Heart left ventricle (tissue), 16 donors: Measurements from ENCODE around the gene S1PR2. TPM values are rescaled to one million over a fixed set of nuclear protein-coding genes. Genes with fewer than 3 reads are reported as not detected.

ENCODE experiments used
- ATAC-seq, 4 donors: fragments of 200-7000 bp; cut with Tn5 transposase; one replicate each; pipeline ENCODE4 v1.9.1; 2020 to 2022; ENCODE audit warnings: moderate library complexity in 4 of 4, mild to moderate bottlenecking in 3 of 4, moderate number of reproducible peaks in 1 of 4
- DNase-seq, 5 donors: peaks; one replicate each; pipeline ENCODE4 v3.0.0-alpha.2; 2020
- H3K27ac ChIP-seq, 12 donors: fragments of 200-600 bp; sonication (generic) in 4 of 12; one replicate each; pipeline versions ENCODE4 v1.5.0 to v1.8.0; 2016 to 2022; ENCODE audit warnings: mild to moderate bottlenecking in 2 of 12
- H3K27me3 ChIP-seq, 9 donors: fragments of 200-600 bp; sonication (generic) in 2 of 9; one replicate each; pipeline versions ENCODE4 v1.5.1 to v1.8.0; 2016 to 2022; ENCODE audit warnings: mild to moderate bottlenecking in 3 of 9
- H3K36me3 ChIP-seq, 9 donors: fragments of 200-600 bp; sonication (generic) in 2 of 9; one replicate each; pipeline versions ENCODE4 v1.5.0 to v1.8.0; 2018 to 2022; ENCODE audit warnings: mild to moderate bottlenecking in 2 of 9
- H3K4me1 ChIP-seq, 12 donors: fragments of 200-600 bp; sonication (generic) in 4 of 12; one replicate each; pipeline versions ENCODE4 v1.5.0 to v1.8.0; 2016 to 2022; ENCODE audit warnings: mild to moderate bottlenecking in 3 of 12
- H3K4me3 ChIP-seq, 12 donors: fragments of 200-600 bp; sonication (generic) in 4 of 12; one replicate each; pipeline versions ENCODE4 v1.5.0 to v1.8.0; 2017 to 2022; ENCODE audit warnings: mild to moderate bottlenecking in 9 of 12, moderate library complexity in 4 of 12
- H3K9me3 ChIP-seq, 12 donors: fragments of 200-600 bp; sonication (generic) in 4 of 12; one replicate each; pipeline versions ENCODE4 v1.5.0 to v1.8.0; 2016 to 2022; ENCODE audit warnings: mild to moderate bottlenecking in 1 of 12
- CTCF ChIP-seq, 12 donors: fragments of 200-600 bp; sonication (generic) in 4 of 12; IDR thresholded peaks; one replicate each; pipeline versions ENCODE4 v1.5.0 to v1.8.0; 2018 to 2022; ENCODE audit warnings: antibody characterized with exemption in 12 of 12, mild to moderate bottlenecking in 5 of 12
- POLR2A ChIP-seq, 2 donors: fragments of 450-650 bp; IDR thresholded peaks; one replicate each; pipeline ENCODE4 v1.6.1; 2017; ENCODE audit warnings: antibody characterized with exemption in 2 of 2, mild to moderate bottlenecking in 2 of 2, moderate library complexity in 2 of 2
- WGBS, 4 donors: extraction: QIAGEN DNeasy Blood & Tissue Kit in 2 of 4; methylation state at CpG; one replicate each; pipeline versions ENCODE4 v1.1.5 to v1.1.7; 2013 to 2018; 5-methylcytosine and 5-hydroxymethylcytosine counted together
- intact Hi-C, 10 donors: fragments of 100-400 bp; cut with DNase I; formaldehyde crosslinking; loops; one replicate each; pipeline versions ENCODE4 v1.11.1 to v1.14.2; 2022
- polyA plus RNA-seq, 2 donors: library from polyadenylated mRNA; stranded (reverse); fragments of 200-250 nt; gene quantifications; one replicate each; pipeline ENCODE4 v1.2.3, GENCODE V29; 2013
- total RNA-seq, 9 donors: library from RNA; depleted of rRNA in 2 of 9; stranded (reverse); fragments of >200 nt in 2 of 9; fragmentation: NEBNext Ultra II Directional in 3 of 9; extraction: Animal tissue kit (Norgen Biotek cat#: 25700) in 3 of 9; gene quantifications; one replicate each; pipeline versions ENCODE4 v1.1.0 to v1.2.4, GENCODE V29; 2016 to 2023
- donor health status: ischemic (EF 13 %, LVEDD 7.1; RV severe dilation, severe dysfunction).
- donor health status: healthy with polysubstance abuse.
- donor health status: DM: no; HTN: yes; CAD: no.
- donor health status: DM: no; HTN: no; CAD: no.
- donor health status: ischemic (EF 25% LVEDD 6.9; RV normal size, moderate dysfunction).
- donor health status: ischemic (EF 25% LVEDD 5.7; RV mildly dilated, moderate dysfunction).
- donor health status: healthy.
- donor health status: DM: yes; HTN: yes; CAD: no.
- donor health status: ischemic (EF 35%, LVEDD 5.7; RV mildly dilated, moderate dysfunction).
- donor health status: nonischemic (EF 11% LVEDD 7.7; RV severe dilation, severe dysfunction).
- donor health status: DM: yes; HTN: yes; CAD: no.
- donor health status: PGD.
- donor health status: ischemic (EF 29% LVEDD 5.4; RV normal size, mild dysfunction).
- donor health status: nonischemic (EF 23%, LVEDD 6.1; RV moderate dilation, normal function).

Gene S1PR2
- total and polyA plus RNA-seq, 11 donors = 1.0 to 14.2 (median 4.3) TPM

DNA sequence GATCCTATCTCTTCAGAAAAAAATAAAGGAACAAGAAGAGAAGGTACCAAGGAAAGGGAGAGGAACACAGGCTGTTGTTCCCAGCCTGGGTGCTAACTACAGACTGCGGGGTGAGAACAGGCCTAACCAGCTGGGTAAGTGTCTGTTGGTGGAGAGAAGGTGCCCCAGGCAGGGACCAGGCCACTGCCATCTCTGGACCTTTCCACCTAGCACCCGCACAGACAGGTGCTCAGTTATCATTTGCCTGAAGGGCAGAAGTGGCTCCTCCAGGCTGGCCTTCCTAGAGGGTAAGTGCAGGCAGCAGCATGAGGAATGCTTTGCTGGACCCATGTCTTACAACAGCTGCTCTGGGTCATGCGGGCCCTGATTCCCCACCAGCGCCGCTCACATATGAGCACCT, 46.5 kb downstream of the S1PR2 start:
- DNase-seq = no peak
- TF ChIP-seq CTCF (IDR thresholded peaks at IDR 0.05) = no peak
- no peak for TF ChIP-seq POLR2A (IDR thresholded peaks at IDR 0.05)
- WGBS, 4 donors = 95 to 99% (median 96%) methylated on average over 5 of the region's 5 CpGs
- peak in 2 of 4 donors; percentile 7 to 12 for ATAC-seq
- Histone ChIP-seq H3K4me3 (no peak overlapping the region), H3K27ac (no peak overlapping the region), H3K4me1 (peaks cover 0 to 15% (median 3%) of the 10 kb centered on the region in 12 donors), H3K9me3 (no peaks in the 10 kb centered on the region), H3K27me3 (no peaks in the 10 kb centered on the region), H3K36me3 (peaks cover 0 to 79% (median 32%) of the 10 kb centered on the region in 9 donors)
- intact Hi-C loops = no loop called here

DNA sequence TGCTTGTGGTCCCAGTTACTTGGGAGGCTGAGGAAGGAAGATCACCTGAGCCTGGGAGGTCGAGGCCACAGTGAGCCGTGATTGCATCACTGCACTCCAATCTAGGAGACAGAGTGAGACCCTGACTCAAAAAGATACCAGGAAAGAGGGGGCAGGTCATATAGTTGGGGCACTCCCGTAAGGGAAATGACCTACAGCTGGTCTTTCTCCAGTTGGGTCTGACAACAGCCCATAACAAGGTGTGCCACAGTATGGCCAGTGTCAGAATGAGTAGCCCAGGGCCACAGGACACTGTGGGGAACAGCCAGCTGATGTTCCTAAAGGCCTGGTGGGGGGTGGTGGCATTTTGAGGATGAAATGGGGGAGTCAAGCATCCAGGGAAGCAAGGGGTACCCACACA, 47.2 kb downstream of the S1PR2 start:
- intact Hi-C loops = no loop called here
- ATAC-seq (no peak), DNase-seq (no peak)
- H3K27me3 ChIP-seq = no peaks in the 10 kb centered on the region
- H3K4me1 ChIP-seq = peaks cover 0 to 15% (median 3%) of the 10 kb centered on the region in 12 donors
- WGBS, 4 donors = 87 to 93% (median 92%) methylated on average over 3 of the region's 3 CpGs
- no peaks in the 10 kb centered on the region for H3K9me3 ChIP-seq
- no peak overlapping the region for H3K27ac ChIP-seq
- TF ChIP-seq POLR2A (IDR thresholded peaks at IDR 0.05) (no peak), CTCF (IDR thresholded peaks at IDR 0.05) (no peak)
- H3K36me3 ChIP-seq = peaks cover 0 to 82% (median 39%) of the 10 kb centered on the region in 9 donors
- H3K4me3 ChIP-seq = no peak overlapping the region

- Histone ChIP-seq H3K27me3 (no peaks in the 10 kb centered on the region), H3K9me3 (no peaks in the 10 kb centered on the region), H3K4me1 (peaks cover 0 to 9% (median under 1%) of the 10 kb centered on the region in 12 donors), H3K36me3 (peaks cover 0 to 81% (median 50%) of the 10 kb centered on the region in 9 donors), H3K27ac (no peak overlapping the region), H3K4me3 (no peak overlapping the region)
- intact Hi-C loops = no loop called here
- WGBS, 4 donors = 87 to 93% (median 93%) methylated on average over 10 of the region's 10 CpGs
- DNase-seq = no peak
- TF ChIP-seq POLR2A (IDR thresholded peaks at IDR 0.05) = no peak
- no peak for TF ChIP-seq CTCF (IDR thresholded peaks at IDR 0.05)
- ATAC-seq = no peak
Observed at GRCh38 chr19:10182847-10183246, 48.3 kb downstream of the S1PR2 start.

GRCh38 chr19:10182076-10182475, 49.1 kb downstream of the S1PR2 start:
- H3K27ac ChIP-seq = peak overlapping the region in 1 of 12 donors; percentile 35
- intact Hi-C loops = no loop called here
- DNase-seq (no peak), ATAC-seq (no peak)
- H3K4me3 ChIP-seq = no peak overlapping the region
- H3K27me3 ChIP-seq = no peaks in the 10 kb centered on the region
- TF ChIP-seq CTCF (IDR thresholded peaks at IDR 0.05) (no peak), POLR2A (IDR thresholded peaks at IDR 0.05) (no peak)
- peaks cover 0 to 1% (median 0%) of the 10 kb centered on the region in 12 donors for H3K4me1 ChIP-seq
- no peaks in the 10 kb centered on the region for H3K9me3 ChIP-seq
- 39 to 97% (median 93%) methylated on average over 1 of the region's 1 CpG for WGBS, 4 donors
- peaks cover 0 to 88% (median 58%) of the 10 kb centered on the region in 9 donors for H3K36me3 ChIP-seq
